Hepatocyte (in vitro differentiated cells): ENCODE data around the gene AEN. TPM values are rescaled to one million over a fixed set of nuclear protein-coding genes. Genes with fewer than 3 reads are reported as not detected.
"Not testable (repeated sequence)": the region's sequence is repeated elsewhere in the genome, so short reads cannot be mapped to it uniquely, and the experiment has no call there.

Experiments used
- DNase-seq: peaks from one replicate; pipeline ENCODE4 v3.0.0-alpha.2; 2016; ENCODE audit warnings: low spot score
- H2AFZ ChIP-seq: fragments of 200-600 bp; sonication (generic); 2 replicates; pipeline ENCODE4 v1.6.0; 2016; ENCODE audit warnings: antibody characterized with exemption, mild to moderate bottlenecking
- H3K27ac ChIP-seq: fragments of 200-600 bp; sonication (generic); 2 replicates; pipeline ENCODE4 v1.5.1; 2016; ENCODE audit warnings: mild to moderate bottlenecking
- H3K27me3 ChIP-seq: fragments of 200-600 bp; sonication (generic); 2 replicates; pipeline ENCODE4 v1.6.1; 2016
- H3K36me3 ChIP-seq: fragments of 200-600 bp; sonication (generic); replicated peaks from 2 replicates; pipeline ENCODE4 v1.5.1; 2016; ENCODE audit warnings: low read depth; ENCODE audit not compliant: insufficient read depth
- H3K4me1 ChIP-seq: fragments of 200-600 bp; sonication (generic); 2 replicates; pipeline ENCODE4 v1.5.1; 2016; ENCODE audit warnings: mild to moderate bottlenecking, moderate library complexity; ENCODE audit not compliant: insufficient read depth
- H3K4me2 ChIP-seq: fragments of 200-600 bp; sonication (generic); 2 replicates; pipeline ENCODE4 v1.6.0; 2016
- H3K4me3 ChIP-seq: fragments of 200-600 bp; sonication (generic); 2 replicates; pipeline ENCODE4 v1.5.1; 2016; ENCODE audit warnings: mild to moderate bottlenecking
- H3K79me2 ChIP-seq: fragments of 200-600 bp; sonication (generic); 2 replicates; pipeline ENCODE4 v1.6.0; 2017; ENCODE audit warnings: mild to moderate bottlenecking
- H3K9me2 ChIP-seq: fragments of 200-600 bp; sonication (generic); replicated peaks from 2 replicates; pipeline ENCODE4 v1.6.0; 2017; ENCODE audit warnings: mild to moderate bottlenecking; ENCODE audit not compliant: insufficient read depth
- H3K9me3 ChIP-seq: fragments of 200-600 bp; sonication (generic); 2 replicates; pipeline ENCODE4 v1.5.1; 2016; ENCODE audit warnings: low read depth, mild to moderate bottlenecking
- H4K20me1 ChIP-seq: fragments of 200-600 bp; sonication (generic); 2 replicates; pipeline ENCODE4 v1.6.0; 2016; ENCODE audit warnings: mild to moderate bottlenecking; ENCODE audit not compliant: insufficient read depth, poor library complexity, severe bottlenecking
- CTCF ChIP-seq: fragments of 200-600 bp; sonication (generic); IDR thresholded peaks from 2 replicates; pipeline ENCODE4 v1.5.1; 2016; ENCODE audit warnings: antibody characterized with exemption, mild to moderate bottlenecking; ENCODE audit not compliant: poor library complexity
- EZH2 ChIP-seq: fragments of 200-600 bp; sonication (generic); IDR thresholded peaks from 2 replicates; pipeline ENCODE4 v1.6.1; 2016; ENCODE audit warnings: antibody characterized with exemption, mild to moderate bottlenecking, borderline replicate concordance
- EZH2phosphoT487 ChIP-seq: fragments of 200-600 bp; sonication (generic); IDR thresholded peaks from one replicate; pipeline ENCODE4 v1.6.1; 2018; ENCODE audit warnings: antibody characterized with exemption, mild to moderate bottlenecking, low read depth, moderate library complexity; ENCODE audit not compliant: unreplicated experiment, severe bottlenecking
- WGBS: methylation state at CpG from one replicate; pipeline ENCODE4 v1.1.6; 2016; ENCODE audit warnings: low lambda C conversion rate; ENCODE audit errors: missing lambda C conversion rate; 5-methylcytosine and 5-hydroxymethylcytosine counted together
- polyA plus RNA-seq: library from polyadenylated mRNA; unstranded; fragments of >200 nt; fragmentation: Nextera tagmentation; extraction: Ambion mirVana; gene quantifications from 2 replicates; pipeline ENCODE4 v1.2.1, GENCODE V29; 2016
- total RNA-seq: library from RNA; depleted of rRNA; stranded (reverse); fragments of >200 nt; gene quantifications from 2 replicates; pipeline ENCODE4 v1.2.3, GENCODE V29; 2014

The AEN gene
- total and polyA plus RNA-seq, 2 experiments from 2014 or later, result 18.3 to 25.0 TPM

- H3K27ac ChIP-seq, result peak overlapping the region; percentile 9
- WGBS, result 90% methylated on average over 7 of the region's 7 CpGs
- H3K9me2 ChIP-seq, result no peaks in the 10 kb centered on the region
- no peaks in the 10 kb centered on the region for H3K27me3 ChIP-seq
- no peaks in the 10 kb centered on the region for H3K36me3 ChIP-seq
- no peak overlapping the region for H2AFZ ChIP-seq
- no peaks in the 10 kb centered on the region for H3K4me1 ChIP-seq
- TF ChIP-seq CTCF (no peak), EZH2phosphoT487 (no peak), EZH2 (no peak)
- no peak for DNase-seq
- H3K9me3 ChIP-seq, result no peaks in the 10 kb centered on the region
- peaks cover 28% of the 10 kb centered on the region for H3K79me2 ChIP-seq
- H3K4me3 ChIP-seq, result no peak overlapping the region
- peaks cover 24% of the 10 kb centered on the region for H4K20me1 ChIP-seq
- no peak overlapping the region for H3K4me2 ChIP-seq
Observed at GRCh38 chr15:88630798-88631463, 9.8 kb downstream of the AEN start.

- peaks cover 22% of the 10 kb centered on the region for H3K79me2 ChIP-seq
- WGBS, result 96% methylated on average over 12 of the region's 12 CpGs
- no peaks in the 10 kb centered on the region for H3K36me3 ChIP-seq
Observed at GRCh38 chr15:88631464-88632028, 10.4 kb downstream of the AEN start.

GRCh38 chr15:88632797-88633196 lies 11.7 kb downstream of the AEN start:
- not testable (repeated sequence) for H3K79me2 ChIP-seq
- 92% methylated on average over 7 of the region's 7 CpGs for WGBS

More at GRCh38 chr15:88631464-88632028, 10.4 kb downstream of the AEN start:
- no peak overlapping the region for H3K27ac ChIP-seq
- peaks cover 19% of the 10 kb centered on the region for H4K20me1 ChIP-seq
- no peaks in the 10 kb centered on the region for H3K27me3 ChIP-seq
- no peaks in the 10 kb centered on the region for H3K4me1 ChIP-seq
- DNase-seq, result no peak
- H3K9me2 ChIP-seq, result no peaks in the 10 kb centered on the region
- no peak overlapping the region for H3K4me3 ChIP-seq
- H3K4me2 ChIP-seq, result no peak overlapping the region
- no peaks in the 10 kb centered on the region for H3K9me3 ChIP-seq
- TF ChIP-seq CTCF (no peak), EZH2phosphoT487 (no peak), EZH2 (no peak)
- H2AFZ ChIP-seq, result no peak overlapping the region

GRCh38 chr15:88634449-88634848 lies 13.3 kb downstream of the AEN start:
- TF ChIP-seq CTCF, result no peak
- DNase-seq, result no peak

More at GRCh38 chr15:88632797-88633196, 11.7 kb downstream of the AEN start:
- H4K20me1 ChIP-seq, H3K27ac ChIP-seq, H3K9me3 ChIP-seq, H3K36me3 ChIP-seq, H2AFZ ChIP-seq, H3K4me2 ChIP-seq, H3K9me2 ChIP-seq, DNase-seq, H3K4me1 ChIP-seq, H3K27me3 ChIP-seq, H3K4me3 ChIP-seq: not testable (repeated sequence)

More at GRCh38 chr15:88634449-88634848, 13.3 kb downstream of the AEN start:
- H3K79me2 ChIP-seq, result peaks cover 2% of the 10 kb centered on the region
- H3K4me1 ChIP-seq, result peaks cover 16% of the 10 kb centered on the region
- no peaks in the 10 kb centered on the region for H3K36me3 ChIP-seq
- no peaks in the 10 kb centered on the region for H3K9me3 ChIP-seq
- no peak overlapping the region for H3K4me2 ChIP-seq
- H4K20me1 ChIP-seq, result no peaks in the 10 kb centered on the region
- H3K27me3 ChIP-seq, result no peaks in the 10 kb centered on the region
- 94% methylated on average over 2 of the region's 2 CpGs for WGBS
- no peak overlapping the region for H2AFZ ChIP-seq
- no peak overlapping the region for H3K4me3 ChIP-seq
- H3K27ac ChIP-seq, result no peak overlapping the region
- H3K9me2 ChIP-seq, result no peaks in the 10 kb centered on the region
